Endodermal cell (in vitro differentiated cells): ENCODE results near the gene P4HTM. TPM values are rescaled to one million over a fixed set of nuclear protein-coding genes. Genes with fewer than 3 reads are reported as not detected.

ENCODE experiments used
- DNase-seq: peaks from one replicate; pipeline ENCODE4 v3.0.0-alpha.2; 2017
- H3K27ac ChIP-seq: 2 replicates; pipeline ENCODE4 v1.5.1; 2013; ENCODE audit warnings: mild to moderate bottlenecking, low read depth, low read length, moderate library complexity
- H3K27me3 ChIP-seq: 2 replicates; pipeline ENCODE4 v1.6.1; 2013; ENCODE audit warnings: mild to moderate bottlenecking, low read length, moderate library complexity; ENCODE audit not compliant: insufficient read depth, control insufficient read depth, poor library complexity, severe bottlenecking
- H3K36me3 ChIP-seq: 2 replicates; pipeline ENCODE4 v1.7.0; 2013; ENCODE audit warnings: mild to moderate bottlenecking, low read length, moderate library complexity; ENCODE audit not compliant: control insufficient read depth, insufficient read depth
- H3K4me1 ChIP-seq: one replicate; pipeline ENCODE4 v1.7.0; 2013; ENCODE audit warnings: low read length; ENCODE audit not compliant: control insufficient read depth, insufficient read depth
- H3K4me3 ChIP-seq: 2 replicates; pipeline ENCODE4 v1.5.1; 2013; ENCODE audit warnings: mild to moderate bottlenecking, low read length, moderate library complexity
- H3K9ac ChIP-seq: 2 replicates; pipeline ENCODE4 v1.6.1; 2013; ENCODE audit warnings: mild to moderate bottlenecking, low read length, moderate library complexity; ENCODE audit not compliant: poor library complexity, severe bottlenecking; ENCODE audit errors: extremely low read depth
- H3K9me3 ChIP-seq: 2 replicates; pipeline ENCODE4 v1.6.1; 2013; ENCODE audit warnings: mild to moderate bottlenecking, low read length, moderate library complexity; ENCODE audit not compliant: control insufficient read depth
- H3K27ac Mint-ChIP-seq: 2 replicates; pipeline ENCODE4 v1.8.0; 2020; ENCODE audit warnings: mixed read lengths
- H3K27me3 Mint-ChIP-seq: 2 replicates; pipeline ENCODE4 v1.8.0; 2021; ENCODE audit warnings: mild to moderate bottlenecking, mixed read lengths; ENCODE audit not compliant: insufficient read depth
- H3K36me3 Mint-ChIP-seq: 2 replicates; pipeline ENCODE4 v1.8.0; 2020; ENCODE audit warnings: low read depth, mixed read lengths
- H3K4me1 Mint-ChIP-seq: 2 replicates; pipeline ENCODE4 v1.8.0; 2020; ENCODE audit warnings: mixed read lengths
- H3K4me3 Mint-ChIP-seq: 2 replicates; pipeline ENCODE4 v1.8.0; 2020; ENCODE audit warnings: mild to moderate bottlenecking, moderate library complexity, mixed read lengths
- H3K9me3 Mint-ChIP-seq: 2 replicates; pipeline ENCODE4 v1.8.0; 2020; ENCODE audit warnings: mild to moderate bottlenecking, mixed read lengths
- CTCF ChIP-seq: fragments of 200-600 bp; sonication (generic); conservative IDR thresholded peaks from 2 replicates; pipeline ENCODE4 v1.5.0; 2021; ENCODE audit warnings: antibody characterized with exemption, mild to moderate bottlenecking
- WGBS, 2 experiments: methylation state at CpG; one replicate each; pipeline versions ENCODE4 v1.1.5 to v1.1.7; 2013; ENCODE audit warnings: missing lambda C conversion rate in 2 of 2, mixed read lengths in 1 of 2; ENCODE audit not compliant: insufficient coverage in 1 of 2, insufficient read length in 1 of 2; 5-methylcytosine and 5-hydroxymethylcytosine counted together
- total RNA-seq, 2 donors: library from RNA; stranded (reverse); fragmentation: NEBNext Ultra II Directional in 1 of 2; extraction: Animal tissue kit (Norgen Biotek cat#: 25700) in 1 of 2; gene quantifications; 2 replicates in 1 of 2; 3 replicates in 1 of 2; pipeline ENCODE4 v1.2.1, GENCODE V29; 2021

The P4HTM gene
- total RNA-seq, 2 donors from 2014 or later = 12.4 to 17.6 TPM

- H3K4me1 ChIP-seq = peaks cover 6% of the 10 kb centered on the region
- no peak overlapping the region for H3K27ac ChIP-seq
- Mint-ChIP-seq H3K27ac (peak overlapping the region; percentile 98), H3K36me3 (peaks cover 71% of the 10 kb centered on the region), H3K4me3 (peak overlapping the region; percentile 79), H3K4me1 (peaks cover 15% of the 10 kb centered on the region), H3K9me3 (no peaks in the 10 kb centered on the region), H3K27me3 (no peaks in the 10 kb centered on the region)
- no peaks in the 10 kb centered on the region for H3K9me3 ChIP-seq
- no peak for DNase-seq
- H3K4me3 ChIP-seq = peak overlapping the region; percentile 77
- peaks cover 87% of the 10 kb centered on the region for H3K36me3 ChIP-seq
- TF ChIP-seq CTCF = no peak
- no peaks in the 10 kb centered on the region for H3K27me3 ChIP-seq
- 87 to 92% methylated on average over 2 to 4 of the region's 4 CpGs for WGBS, 2 experiments
- peak overlapping the region; percentile 74 for H3K9ac ChIP-seq
Observed at GRCh38 chr3:49028298-49028672, 38.2 kb downstream of the P4HTM start.

GRCh38 chr3:49028673-49029562 is 38.9 kb downstream of the P4HTM start, which contains the start of gene IMPDH2:
Gene IMPDH2, minus strand, starts transcription at chr3:49029398. Its CDS starts 48 bp downstream, at chr3:49029350.
- peaks cover 71% of the 10 kb centered on the region for H3K36me3 Mint-ChIP-seq
- peaks cover 86% of the 10 kb centered on the region for H3K36me3 ChIP-seq
- peak within 1 kb of the TSS; percentile 79 for H3K4me3 Mint-ChIP-seq

GRCh38 chr3:49029563-49029884 is 39.5 kb downstream of the P4HTM start:
- Histone ChIP-seq H3K4me1 (peaks cover 6% of the 10 kb centered on the region), H3K9ac (no peak overlapping the region), H3K4me3 (peak overlapping the region; percentile 77), H3K27ac (no peak overlapping the region), H3K27me3 (no peaks in the 10 kb centered on the region), H3K9me3 (no peaks in the 10 kb centered on the region), H3K36me3 (peaks cover 85% of the 10 kb centered on the region)
- no peaks in the 10 kb centered on the region for H3K27me3 Mint-ChIP-seq
- H3K4me3 Mint-ChIP-seq = peak overlapping the region; percentile 79
- no peak for TF ChIP-seq CTCF
- no peak for DNase-seq
- peak overlapping the region; percentile 98 for H3K27ac Mint-ChIP-seq
- peaks cover 14% of the 10 kb centered on the region for H3K4me1 Mint-ChIP-seq
- WGBS, 2 experiments = 4 to 22% methylated on average over 4 to 7 of the region's 7 CpGs
- no peaks in the 10 kb centered on the region for H3K9me3 Mint-ChIP-seq
- H3K36me3 Mint-ChIP-seq = peaks cover 69% of the 10 kb centered on the region

More at GRCh38 chr3:49028673-49029562, 38.9 kb downstream of the P4HTM start, which contains the start of gene IMPDH2:
- TF ChIP-seq CTCF = no peak
- peak within 1 kb of the TSS; percentile 65 for H3K27ac ChIP-seq
- Mint-ChIP-seq H3K4me1 (peaks cover 14% of the 10 kb centered on the region), H3K27me3 (no peaks in the 10 kb centered on the region), H3K27ac (peak within 1 kb of the TSS; percentile 98), H3K9me3 (no peaks in the 10 kb centered on the region)
- H3K4me3 ChIP-seq = peak within 1 kb of the TSS; percentile 77
- DNase-seq = peak; percentile 97
- H3K9me3 ChIP-seq = no peaks in the 10 kb centered on the region
- peak within 1 kb of the TSS; percentile 74 for H3K9ac ChIP-seq
- H3K4me1 ChIP-seq = peaks cover 6% of the 10 kb centered on the region
- 8 to 18% methylated on average over 24 to 55 of the region's 55 CpGs for WGBS, 2 experiments
- no peaks in the 10 kb centered on the region for H3K27me3 ChIP-seq
